Tibial nerve (tissue), 4 donors: ENCODE measurements around the gene ABHD11.

Experiments used
- CTCF ChIP-seq, 5 experiments: fragments of 200-600 bp in 3 of 5; fragments of 450-650 bp in 2 of 5; sonication (generic) in 3 of 5; IDR thresholded peaks; one replicate each; pipeline ENCODE4 v1.5.1; 2016 to 2019; ENCODE audit warnings: antibody characterized with exemption in 5 of 5, mild to moderate bottlenecking in 3 of 5, moderate library complexity in 2 of 5
- EP300 ChIP-seq, 2 donors: sonication (generic); formaldehyde crosslinking; IDR thresholded peaks; one replicate each; pipeline ENCODE4 v1.6.1; 2017; ENCODE audit warnings: antibody characterized with exemption in 2 of 2, mild to moderate bottlenecking in 1 of 2
- POLR2A ChIP-seq, 2 donors: fragments of 450-650 bp; IDR thresholded peaks; one replicate each; pipeline ENCODE4 v1.6.1; 2017; ENCODE audit warnings: antibody characterized with exemption in 2 of 2, mild to moderate bottlenecking in 2 of 2, moderate library complexity in 2 of 2

GRCh38 chr7:73766556-73767229 is 28.1 kb upstream of the ABHD11 start:
- TF ChIP-seq CTCF (IDR thresholded peaks at IDR 0.05) (no peak), POLR2A (IDR thresholded peaks at IDR 0.05) (no peak), EP300 (IDR thresholded peaks at IDR 0.05) (no peak)
